C4-2B (cell line): ENCODE measurements around the gene ITPR1.

Experiments used
- CTCF ChIP-seq: fragments of 450-650 bp; conservative IDR thresholded peaks from 2 replicates; pipeline ENCODE4 v1.5.1; 2017; ENCODE audit warnings: mild to moderate bottlenecking
- ZFX ChIP-seq: fragments of 450-650 bp; IDR thresholded peaks from 2 replicates; pipeline ENCODE4 v1.6.1; 2017

DNA sequence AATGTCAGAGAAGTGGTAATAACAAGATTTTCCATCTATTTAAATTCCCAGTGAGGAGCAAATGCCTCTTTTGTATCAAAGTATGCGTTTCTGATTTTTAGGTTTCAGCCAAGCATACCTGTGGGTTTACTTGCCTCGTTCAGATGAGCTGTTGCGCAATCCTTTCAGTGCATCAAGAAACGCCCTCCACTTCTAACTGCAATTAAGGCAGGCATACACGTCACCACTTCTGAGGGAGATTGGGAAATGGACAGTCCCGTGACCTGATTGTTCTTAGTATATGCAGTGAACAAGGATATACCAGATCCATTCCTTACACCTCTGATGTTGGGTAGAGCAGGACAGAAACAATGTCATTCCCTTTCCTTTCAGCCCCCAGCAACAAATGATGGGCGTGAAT lies 219.0 kb downstream of the ITPR1 start:
- TF ChIP-seq CTCF (no peak), ZFX (no peak)
